RWPE2 (cell line): ENCODE measurements around the gene NOD2.

ENCODE experiments used
- ATAC-seq: fragments of 200-7000 bp; cut with Tn5 transposase; 3 replicates; pipeline ENCODE4 v1.9.1; 2021; ENCODE audit warnings: low read depth
- DNase-seq: peaks from one replicate; pipeline ENCODE4 v3.0.0-alpha.2; 2020; ENCODE audit warnings: low spot score
- H3K27ac ChIP-seq: fragments of 450-650 bp; 2 replicates; pipeline ENCODE4 v1.5.1; 2017; ENCODE audit warnings: mild to moderate bottlenecking; ENCODE audit not compliant: poor library complexity, severe bottlenecking
- H3K27me3 ChIP-seq: fragments of 250-450 bp; sonication (Bioruptor Pico); 2 replicates; pipeline ENCODE4 v1.5.1; 2021; ENCODE audit warnings: mild to moderate bottlenecking, moderate library complexity; ENCODE audit not compliant: insufficient read depth, poor library complexity, severe bottlenecking
- H3K36me3 ChIP-seq: fragments of 250-450 bp; sonication (Bioruptor Pico); 2 replicates; pipeline ENCODE4 v1.5.1; 2020; ENCODE audit warnings: low read depth, mild to moderate bottlenecking, moderate library complexity
- H3K4me1 ChIP-seq: fragments of 250-450 bp; sonication (Bioruptor Pico); 2 replicates; pipeline ENCODE4 v1.5.1; 2021; ENCODE audit warnings: mild to moderate bottlenecking, moderate library complexity; ENCODE audit not compliant: insufficient read depth, poor library complexity, severe bottlenecking
- H3K4me3 ChIP-seq: fragments of 250-450 bp; sonication (Bioruptor Pico); 2 replicates; pipeline ENCODE4 v1.5.1; 2021; ENCODE audit warnings: mild to moderate bottlenecking, moderate library complexity; ENCODE audit not compliant: severe bottlenecking
- H3K9me3 ChIP-seq: fragments of 250-450 bp; sonication (Bioruptor Pico); 2 replicates; pipeline ENCODE4 v1.5.1; 2021; ENCODE audit warnings: mild to moderate bottlenecking, moderate library complexity; ENCODE audit not compliant: severe bottlenecking
- TF ChIP-seq, protein P1 (sequence below): fragments of 450-650 bp; IDR thresholded peaks from one replicate; pipeline ENCODE4 v1.5.1; 2017; ENCODE audit warnings: mild to moderate bottlenecking, moderate library complexity; ENCODE audit not compliant: poor library complexity, severe bottlenecking

The NOD2 gene

DNA sequence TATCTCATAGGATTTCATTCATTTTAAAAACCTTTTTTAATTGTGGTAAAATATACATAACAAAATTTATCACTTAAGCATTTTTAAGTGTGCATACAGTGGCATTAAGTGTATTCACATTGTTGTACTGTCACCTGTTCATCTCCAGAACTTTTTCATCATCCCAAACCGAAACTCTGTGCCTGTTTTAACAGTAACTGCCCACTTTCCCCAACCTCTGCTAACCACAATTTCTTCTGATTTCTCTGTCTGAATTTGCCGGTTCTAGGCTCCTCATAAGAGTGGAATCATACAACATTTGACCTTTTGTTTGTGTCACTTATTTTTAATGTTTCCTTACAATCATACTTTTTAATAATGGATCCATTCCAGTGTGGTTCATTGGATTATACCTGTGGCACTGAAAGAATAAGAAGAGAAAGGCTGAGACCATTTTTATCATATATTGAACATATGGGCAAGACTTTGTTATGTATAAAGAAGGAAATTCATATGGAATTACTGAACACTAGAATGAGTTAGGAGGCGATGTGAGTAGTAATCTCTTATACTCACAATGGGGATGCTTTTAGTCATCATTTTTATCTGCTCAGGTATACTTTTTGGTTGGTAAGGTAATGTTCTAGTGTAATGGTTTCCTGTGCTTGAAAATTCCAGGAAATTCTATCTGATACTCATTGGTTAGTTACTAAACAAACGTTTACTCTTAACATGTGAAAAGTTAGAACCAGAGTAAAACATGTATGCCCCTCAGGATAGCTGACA, 59.2 kb downstream of the NOD2 start:
- no peak overlapping the region for H3K4me3 ChIP-seq
- H3K4me1 ChIP-seq: peaks cover 7% of the 10 kb centered on the region
- peaks cover 57% of the 10 kb centered on the region for H3K36me3 ChIP-seq
- TF ChIP-seq, protein P1, sequence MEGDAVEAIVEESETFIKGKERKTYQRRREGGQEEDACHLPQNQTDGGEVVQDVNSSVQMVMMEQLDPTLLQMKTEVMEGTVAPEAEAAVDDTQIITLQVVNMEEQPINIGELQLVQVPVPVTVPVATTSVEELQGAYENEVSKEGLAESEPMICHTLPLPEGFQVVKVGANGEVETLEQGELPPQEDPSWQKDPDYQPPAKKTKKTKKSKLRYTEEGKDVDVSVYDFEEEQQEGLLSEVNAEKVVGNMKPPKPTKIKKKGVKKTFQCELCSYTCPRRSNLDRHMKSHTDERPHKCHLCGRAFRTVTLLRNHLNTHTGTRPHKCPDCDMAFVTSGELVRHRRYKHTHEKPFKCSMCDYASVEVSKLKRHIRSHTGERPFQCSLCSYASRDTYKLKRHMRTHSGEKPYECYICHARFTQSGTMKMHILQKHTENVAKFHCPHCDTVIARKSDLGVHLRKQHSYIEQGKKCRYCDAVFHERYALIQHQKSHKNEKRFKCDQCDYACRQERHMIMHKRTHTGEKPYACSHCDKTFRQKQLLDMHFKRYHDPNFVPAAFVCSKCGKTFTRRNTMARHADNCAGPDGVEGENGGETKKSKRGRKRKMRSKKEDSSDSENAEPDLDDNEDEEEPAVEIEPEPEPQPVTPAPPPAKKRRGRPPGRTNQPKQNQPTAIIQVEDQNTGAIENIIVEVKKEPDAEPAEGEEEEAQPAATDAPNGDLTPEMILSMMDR: no peak
- H3K27ac ChIP-seq: no peak overlapping the region
- ATAC-seq (no peak), DNase-seq (no peak)
- no peaks in the 10 kb centered on the region for H3K27me3 ChIP-seq
- H3K9me3 ChIP-seq: no peaks in the 10 kb centered on the region

DNA sequence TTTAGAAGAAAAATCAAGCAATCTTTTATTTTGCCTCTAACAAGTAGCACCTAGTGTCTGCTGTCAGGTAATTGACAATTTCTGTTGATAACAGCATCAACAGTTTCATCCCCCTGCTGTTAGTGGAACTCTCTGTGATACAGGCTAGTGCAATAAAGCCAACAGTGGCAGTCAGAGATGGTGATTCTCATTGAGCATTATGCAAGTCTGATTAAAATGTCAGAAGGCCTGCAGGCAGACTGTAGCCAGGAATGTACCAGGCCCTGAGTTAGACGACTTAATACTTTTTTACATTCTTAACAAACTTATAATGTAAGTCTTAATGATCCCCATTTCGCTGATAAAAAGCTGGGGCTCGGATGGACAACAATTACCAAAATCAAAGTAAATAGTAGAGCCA, 63.1 kb downstream of the NOD2 start:
- Histone ChIP-seq H3K4me3 (no peak overlapping the region), H3K27me3 (no peaks in the 10 kb centered on the region), H3K36me3 (peaks cover 37% of the 10 kb centered on the region), H3K4me1 (peaks cover 1% of the 10 kb centered on the region), H3K27ac (no peak overlapping the region), H3K9me3 (no peaks in the 10 kb centered on the region)
- TF ChIP-seq, protein P1: no peak
- ATAC-seq (no peak), DNase-seq (no peak)

DNA sequence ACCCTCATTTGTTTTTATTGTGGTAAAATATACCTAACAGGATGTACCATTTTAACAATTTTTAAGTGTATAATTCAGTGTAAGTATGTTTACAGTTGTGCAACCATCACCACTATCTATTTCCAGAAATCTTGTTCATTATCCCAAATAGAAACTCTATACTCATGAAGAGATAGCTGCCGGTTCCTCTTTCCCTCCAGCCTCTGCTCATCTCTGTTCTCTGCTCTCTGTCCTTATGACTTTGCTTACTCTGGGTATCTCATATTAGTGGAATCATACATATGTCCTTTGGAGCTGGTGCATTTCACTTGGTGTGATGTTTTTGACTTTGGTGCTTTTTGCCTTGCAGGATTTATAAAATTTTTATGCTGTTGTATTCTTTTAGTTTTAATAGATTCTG, 67.9 kb downstream of the NOD2 start:
- Histone ChIP-seq H3K4me3 (no peak overlapping the region), H3K27ac (no peak overlapping the region), H3K36me3 (peaks cover 12% of the 10 kb centered on the region; the same call in 1 of the 2 replicates), H3K9me3 (peaks cover 7% of the 10 kb centered on the region), H3K27me3 (no peaks in the 10 kb centered on the region), H3K4me1 (peaks cover 17% of the 10 kb centered on the region)
- DNase-seq (no peak), ATAC-seq (no peak)
- TF ChIP-seq, protein P1: no peak

DNA sequence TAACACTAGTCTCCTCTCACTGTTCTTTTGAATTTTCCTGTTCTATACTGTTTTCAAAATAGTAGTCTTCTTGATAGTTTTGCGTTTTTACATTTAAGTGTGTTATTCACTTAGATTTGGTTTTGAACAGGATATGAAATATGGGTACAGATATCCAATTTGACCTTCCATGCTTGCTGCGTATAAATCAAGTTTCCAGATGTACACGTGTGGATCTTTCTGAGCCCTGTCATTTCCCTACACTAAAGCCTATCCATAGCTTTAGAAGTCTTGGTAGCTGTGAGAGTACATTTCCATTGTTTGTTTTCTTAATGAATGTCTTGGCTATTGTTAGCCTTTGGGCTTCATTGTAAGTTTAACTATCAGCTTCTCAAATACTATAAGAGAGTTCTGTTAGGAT, 68.8 kb downstream of the NOD2 start:
- no peak overlapping the region for H3K27ac ChIP-seq
- peaks cover 7% of the 10 kb centered on the region for H3K9me3 ChIP-seq
- no peak overlapping the region for H3K4me3 ChIP-seq
- H3K4me1 ChIP-seq: peaks cover 17% of the 10 kb centered on the region
- TF ChIP-seq, protein P1: no peak
- no peaks in the 10 kb centered on the region for H3K27me3 ChIP-seq
- ATAC-seq: no peak
- DNase-seq: no peak
- peaks cover 17% of the 10 kb centered on the region; the same call in 1 of the 2 replicates for H3K36me3 ChIP-seq

DNA sequence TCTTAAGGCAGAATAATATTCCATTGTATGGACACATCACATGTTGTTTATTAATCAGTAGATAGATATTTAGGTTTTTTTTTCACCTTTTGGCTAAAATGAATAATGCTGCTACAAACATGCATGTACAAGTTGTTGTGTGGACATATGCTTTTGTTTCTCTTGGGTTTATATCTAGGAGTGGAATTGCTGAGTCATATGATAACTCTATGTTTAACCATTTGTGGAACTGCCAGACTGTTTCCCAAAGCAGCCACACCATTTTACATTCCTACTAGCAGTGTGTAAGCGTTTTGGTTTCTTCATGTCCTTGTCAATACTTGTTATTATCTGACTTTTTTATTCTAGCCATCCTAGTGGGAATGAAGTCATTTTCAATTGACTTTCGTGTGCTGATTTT, 69.8 kb downstream of the NOD2 start:
- Histone ChIP-seq H3K9me3 (peaks cover 7% of the 10 kb centered on the region), H3K4me3 (no peak overlapping the region), H3K27me3 (no peaks in the 10 kb centered on the region), H3K4me1 (peaks cover 17% of the 10 kb centered on the region), H3K36me3 (peaks cover 17% of the 10 kb centered on the region; the same call in 1 of the 2 replicates), H3K27ac (peak overlapping the region; percentile 30)
- DNase-seq (no peak), ATAC-seq (peak; percentile 78)
- TF ChIP-seq, protein P1: no peak
